CD4-positive, alpha-beta T cell treated with Interleukin-15 for 4 hours (primary cell): ENCODE measurements around the gene APH1B.
"Not testable (repeated sequence)": the region's sequence is repeated elsewhere in the genome, so short reads cannot be mapped to it uniquely, and the experiment has no call there.

Experiments used
- DNase-seq: peaks from one replicate; pipeline ENCODE4 v3.0.0-alpha.2; 2020; ENCODE audit warnings: low spot score

The APH1B gene

DNA sequence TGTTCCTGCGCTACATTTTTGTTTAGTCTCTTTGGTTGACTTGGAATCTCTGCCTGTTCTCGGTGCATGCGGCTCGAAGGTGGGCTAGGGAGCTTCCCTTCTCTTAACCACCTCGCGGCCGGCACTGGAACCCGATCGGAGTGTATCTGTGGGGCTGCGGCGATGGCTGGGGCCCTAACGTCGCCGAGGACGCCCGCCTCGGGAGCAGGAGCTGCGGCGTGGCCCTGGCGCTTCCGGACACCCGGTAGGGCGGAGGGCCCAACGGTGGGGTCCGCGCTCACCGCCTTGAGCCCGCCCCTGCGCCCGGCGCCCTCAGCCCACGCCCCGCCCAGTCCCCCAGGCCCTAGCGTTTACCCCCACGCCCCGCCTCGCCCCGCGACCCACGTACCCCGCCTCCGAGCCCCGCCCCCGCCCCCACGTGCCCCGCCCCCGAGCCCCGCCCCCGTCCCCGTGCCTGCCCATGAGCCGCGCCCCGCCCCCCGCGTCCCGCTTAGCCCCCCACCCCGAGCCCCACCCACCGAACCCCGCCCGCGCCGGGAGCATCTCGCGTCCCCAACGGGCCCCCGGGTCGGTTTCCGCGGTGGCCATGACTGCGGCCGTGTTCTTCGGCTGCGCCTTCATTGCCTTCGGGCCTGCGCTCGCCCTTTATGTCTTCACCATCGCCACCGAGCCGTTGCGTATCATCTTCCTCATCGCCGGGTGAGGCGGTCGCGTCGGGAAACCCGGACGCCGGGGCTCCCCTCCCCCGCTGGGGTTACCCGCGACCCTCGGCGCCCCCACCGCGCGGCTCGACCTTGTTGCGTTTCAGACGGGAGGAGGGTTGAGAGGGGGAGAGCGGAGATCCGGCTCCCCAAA lies at the start of gene APH1B:
Gene APH1B (plus strand): TSS at position 568 of the 855 bp plus-strand sequence. CDS start 19 bp downstream, at position 587.
- DNase-seq, result peak; percentile 78

DNA sequence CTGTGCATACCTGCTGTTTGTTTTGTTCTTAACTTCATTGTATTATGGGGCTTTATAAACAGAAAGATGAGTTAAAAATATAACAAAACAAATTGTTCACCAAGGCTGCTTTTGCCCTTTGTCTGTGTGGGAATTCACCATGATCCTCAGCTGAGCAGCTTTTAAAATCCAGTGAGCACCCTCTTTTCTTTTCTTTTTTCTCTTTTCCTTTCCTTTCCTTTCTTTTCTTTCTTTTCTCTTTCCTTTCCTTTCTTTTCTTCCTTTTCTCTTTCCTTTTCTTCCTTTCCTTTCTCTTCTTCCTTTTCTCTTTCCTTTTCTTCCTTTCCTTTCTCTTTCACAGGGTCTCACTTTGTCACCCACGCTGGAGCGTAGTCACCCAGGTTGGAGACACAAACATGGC lies 49.7 kb upstream of the APH1B start:
- DNase-seq, result no peak

DNA sequence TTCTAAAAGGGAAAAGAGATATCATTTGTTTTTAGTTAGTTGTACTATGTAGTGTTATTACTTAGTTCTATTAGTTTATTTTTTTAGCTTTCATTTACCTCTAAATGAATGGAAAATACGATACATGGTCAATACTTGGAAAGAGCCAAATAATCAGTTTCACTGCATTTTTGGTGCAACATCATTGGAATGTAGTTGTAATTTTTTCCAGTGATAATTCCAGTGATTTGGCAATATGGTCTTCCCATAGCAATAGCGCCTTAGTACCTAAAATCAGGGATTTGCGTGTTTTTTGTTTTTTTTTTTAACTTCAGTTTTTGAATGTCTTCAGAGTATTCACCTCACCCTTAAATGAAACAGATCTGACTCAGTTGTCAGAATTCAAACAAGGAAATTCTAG lies 46.2 kb upstream of the APH1B start:
- DNase-seq, result no peak

GRCh38 chr15:63231706-63232105 lies 45.7 kb upstream of the APH1B start:
- no peak for DNase-seq

- peak; percentile 44 for DNase-seq
Observed at GRCh38 chr15:63232405-63232804, 45.0 kb upstream of the APH1B start.

DNA sequence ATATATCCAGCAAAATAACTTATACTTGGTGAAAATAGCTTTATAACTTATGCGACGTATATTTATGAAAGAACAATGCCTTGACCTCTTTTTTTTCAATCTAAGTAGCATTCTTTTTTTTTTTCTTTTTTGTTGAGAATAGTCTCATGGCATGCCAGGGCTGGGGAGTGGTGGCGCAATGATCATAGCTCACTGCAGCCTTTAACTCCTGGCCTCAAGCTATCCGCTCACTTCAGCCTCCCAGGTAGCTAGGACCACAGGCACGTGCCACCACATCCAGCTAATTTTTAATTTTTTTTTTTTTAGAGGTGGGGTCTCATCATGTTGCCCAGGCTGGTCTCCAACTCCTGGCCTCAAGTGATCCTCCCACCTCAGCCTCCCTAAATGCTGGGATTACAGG lies 44.5 kb upstream of the APH1B start:
- no peak for DNase-seq

GRCh38 chr15:63233667-63234423 lies 43.6 kb upstream of the APH1B start:
- no peak for DNase-seq

GRCh38 chr15:63234451-63234870 lies 42.9 kb upstream of the APH1B start:
- DNase-seq, result no peak

GRCh38 chr15:63236272-63236671 lies 41.1 kb upstream of the APH1B start:
- DNase-seq, result no peak

GRCh38 chr15:63237086-63237485 lies 40.3 kb upstream of the APH1B start:
- DNase-seq, result not testable (repeated sequence)

GRCh38 chr15:63238171-63238570 lies 39.2 kb upstream of the APH1B start:
- DNase-seq, result no peak

GRCh38 chr15:63238796-63239195 lies 38.6 kb upstream of the APH1B start:
- no peak for DNase-seq

- no peak for DNase-seq
Observed at GRCh38 chr15:63240109-63240508, 37.3 kb upstream of the APH1B start.

DNA sequence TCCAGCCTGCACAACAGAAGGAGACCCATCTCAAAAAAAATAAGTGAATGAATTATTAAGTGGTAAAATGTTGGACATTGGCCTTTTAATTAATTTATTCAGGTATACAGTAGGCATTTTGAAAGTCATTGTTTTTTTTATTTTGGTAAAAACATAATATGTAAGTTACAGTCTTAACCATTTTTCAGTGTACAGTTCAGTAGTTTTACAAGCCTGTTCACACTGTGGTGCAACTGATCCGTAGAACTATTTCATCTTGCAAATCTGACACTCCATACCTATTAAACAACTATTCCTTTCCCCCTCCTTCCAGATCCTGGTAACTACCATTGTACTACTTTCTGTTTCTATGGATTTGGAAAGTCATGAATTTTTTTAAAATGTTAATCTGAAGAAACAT lies 36.1 kb upstream of the APH1B start:
- DNase-seq, result no peak

- DNase-seq, result no peak
Observed at GRCh38 chr15:63243101-63243500, 34.3 kb upstream of the APH1B start.

DNA sequence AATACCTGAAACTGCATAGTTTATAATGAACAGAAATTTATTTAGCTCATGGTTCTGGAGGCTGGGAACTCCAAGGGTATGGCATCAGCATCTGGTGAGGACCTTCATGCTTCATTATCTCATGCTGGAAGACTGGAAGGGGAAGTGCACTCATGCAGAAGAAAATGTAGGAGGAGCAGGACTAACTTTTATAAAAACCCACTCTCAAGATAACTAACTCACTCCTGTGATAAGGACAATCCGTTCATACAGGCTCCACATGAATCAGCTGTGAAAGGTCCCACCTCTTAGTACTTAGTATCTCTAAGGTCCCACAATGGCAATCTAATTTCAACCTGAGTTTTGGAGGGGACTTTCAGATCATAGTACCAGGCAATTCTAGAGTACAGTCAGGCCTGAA lies 33.6 kb upstream of the APH1B start:
- DNase-seq, result no peak

DNA sequence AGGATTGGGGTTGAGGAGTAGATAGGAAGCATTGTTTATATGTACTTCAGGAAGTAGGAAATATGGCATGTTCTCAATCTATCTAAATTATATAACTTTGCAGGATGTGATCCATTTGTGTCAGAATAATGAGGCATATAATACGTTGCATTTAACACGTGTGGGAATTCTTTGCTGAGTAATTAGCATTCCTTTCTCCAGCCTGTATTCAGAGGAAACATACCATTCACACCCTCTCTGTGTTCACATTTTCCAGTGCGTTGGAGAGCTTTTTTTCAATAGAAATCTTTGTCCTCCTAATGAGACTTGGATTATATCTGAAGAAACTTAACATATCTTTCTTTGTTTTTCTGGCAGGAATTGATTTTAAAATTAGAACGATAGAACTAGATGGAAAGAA lies 33.0 kb upstream of the APH1B start:
- no peak for DNase-seq

GRCh38 chr15:63244976-63245645 lies 32.3 kb upstream of the APH1B start:
- DNase-seq, result no peak

- DNase-seq, result no peak
Observed at GRCh38 chr15:63246691-63247469, 30.5 kb upstream of the APH1B start.

DNA sequence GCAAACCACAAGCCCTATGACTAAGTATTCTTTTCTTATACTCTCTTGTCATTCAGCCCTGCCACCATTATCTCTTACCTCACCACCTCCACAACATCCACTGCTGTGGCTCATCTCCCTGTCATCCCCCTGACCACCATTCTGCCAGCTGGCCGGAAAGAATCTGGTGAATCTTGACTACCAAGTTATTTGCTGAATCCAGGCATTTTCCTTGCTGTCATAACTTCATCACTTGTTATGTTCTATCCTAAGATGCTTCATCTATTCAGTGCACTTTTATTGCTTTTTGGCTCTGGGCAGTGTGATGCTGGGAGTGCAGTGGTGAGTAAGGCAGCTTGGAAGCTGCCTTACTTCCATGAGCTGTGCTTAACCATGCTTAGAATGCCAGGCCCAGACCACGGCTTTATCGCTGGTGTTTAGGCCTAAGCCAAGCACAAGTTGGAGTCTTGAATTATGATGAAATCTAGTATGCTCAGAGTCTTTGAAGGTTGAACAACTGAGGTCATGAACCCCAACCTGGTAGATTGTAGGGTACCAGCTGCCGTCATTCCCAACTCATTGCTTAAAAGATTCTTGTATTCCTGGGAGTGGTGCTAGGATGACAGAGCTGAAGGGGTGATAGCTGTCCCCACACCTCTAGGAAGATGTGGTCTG lies 27.0 kb upstream of the APH1B start:
- no peak for DNase-seq

- DNase-seq, result no peak
Observed at GRCh38 chr15:63251701-63252100, 25.7 kb upstream of the APH1B start.
